NCI-H1930 (cell line): ENCODE measurements around the gene ZCCHC14.
A peak's percentile ranks its signal among the peaks of the same experiment; 100 is the strongest.
"Not testable (repeated sequence)": the region's sequence is repeated elsewhere in the genome, so short reads cannot be mapped to it uniquely, and the experiment has no call there.

Experiments
- DNase-seq, 2 experiments: peaks; one replicate each; lab custom pipeline; 2025; lab: John Stamatoyannopoulos, UW

Gene ZCCHC14

DNA sequence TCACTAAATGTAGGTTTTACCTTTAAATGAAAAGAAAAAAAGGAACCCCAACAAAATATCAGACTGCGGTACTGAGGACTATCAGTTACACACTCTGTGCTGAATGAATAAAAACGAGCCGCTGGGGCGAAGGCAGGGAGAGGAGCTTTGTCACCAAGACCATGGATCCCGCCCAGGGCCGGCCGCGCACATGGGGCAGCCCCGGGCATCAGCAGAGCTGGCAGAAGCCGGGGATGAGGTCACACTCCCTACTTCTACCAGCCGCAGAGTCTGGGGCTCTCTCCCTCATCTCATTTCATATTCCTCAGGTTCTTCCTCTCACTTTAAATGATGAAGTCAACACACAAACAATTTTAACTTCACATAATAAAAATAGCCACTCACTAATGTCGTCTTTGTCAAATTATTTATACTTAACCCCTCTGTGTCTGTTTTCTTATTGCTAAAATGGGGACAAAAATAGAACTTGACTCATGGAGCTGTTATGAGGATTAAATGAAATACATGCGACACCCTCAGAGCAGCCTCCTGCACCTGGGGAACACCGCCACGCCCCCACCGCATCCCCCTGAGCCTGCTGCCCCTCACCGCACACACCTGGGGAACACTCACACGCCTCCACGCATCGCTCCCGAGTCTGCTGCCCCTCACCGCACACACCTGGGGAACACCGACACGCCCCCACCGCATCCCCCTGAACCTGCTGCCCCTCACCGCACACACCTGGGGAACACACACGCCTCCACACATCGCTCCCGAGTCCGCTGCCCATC lies 15.4 kb downstream of the ZCCHC14 start:
- not testable (repeated sequence) for DNase-seq

DNA sequence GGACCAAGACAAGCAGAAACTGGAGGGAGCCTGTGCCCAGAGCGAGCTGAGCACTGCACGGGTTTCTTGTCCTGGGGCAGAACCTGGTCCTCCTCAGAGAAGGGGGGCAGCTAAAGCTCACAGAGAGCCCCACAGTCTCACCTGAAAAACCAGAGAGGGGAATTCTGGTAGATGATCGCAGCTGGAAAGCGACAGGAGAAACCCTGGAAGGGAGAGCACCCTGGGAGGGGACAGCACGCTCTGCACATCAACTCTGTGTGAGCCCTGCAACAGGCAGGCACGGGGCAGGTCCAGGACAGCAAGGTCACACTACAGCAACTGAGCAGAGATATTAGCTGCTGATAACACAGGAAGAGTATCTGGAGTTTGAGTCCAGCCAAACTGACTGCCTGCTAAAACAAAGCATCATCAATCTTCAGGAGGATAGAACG lies 18.2 kb downstream of the ZCCHC14 start:
- no peak for DNase-seq

DNA sequence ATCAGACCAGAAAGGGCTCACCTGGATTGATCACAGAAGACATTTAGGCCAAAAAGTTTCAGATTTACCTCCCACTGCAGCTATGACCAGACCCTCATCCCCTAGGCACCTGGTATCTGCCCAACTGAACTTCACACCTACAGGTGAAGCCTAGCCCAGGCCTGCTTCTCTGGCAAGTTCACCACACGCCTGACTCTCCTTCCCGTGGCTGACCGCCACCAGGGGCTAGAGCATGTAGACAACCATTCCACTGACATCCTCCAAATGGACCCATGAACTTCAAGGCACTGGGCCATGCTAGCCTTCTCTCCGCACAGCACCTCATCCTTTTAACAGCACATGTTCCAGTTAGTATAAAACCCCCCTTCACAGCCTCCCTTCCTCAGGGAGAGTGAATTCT lies 18.8 kb downstream of the ZCCHC14 start:
- no peak for DNase-seq

- DNase-seq, result no peak
These were observed 19.9 kb downstream of the ZCCHC14 start for GRCh38 chr16:87472935-87473334.

DNA sequence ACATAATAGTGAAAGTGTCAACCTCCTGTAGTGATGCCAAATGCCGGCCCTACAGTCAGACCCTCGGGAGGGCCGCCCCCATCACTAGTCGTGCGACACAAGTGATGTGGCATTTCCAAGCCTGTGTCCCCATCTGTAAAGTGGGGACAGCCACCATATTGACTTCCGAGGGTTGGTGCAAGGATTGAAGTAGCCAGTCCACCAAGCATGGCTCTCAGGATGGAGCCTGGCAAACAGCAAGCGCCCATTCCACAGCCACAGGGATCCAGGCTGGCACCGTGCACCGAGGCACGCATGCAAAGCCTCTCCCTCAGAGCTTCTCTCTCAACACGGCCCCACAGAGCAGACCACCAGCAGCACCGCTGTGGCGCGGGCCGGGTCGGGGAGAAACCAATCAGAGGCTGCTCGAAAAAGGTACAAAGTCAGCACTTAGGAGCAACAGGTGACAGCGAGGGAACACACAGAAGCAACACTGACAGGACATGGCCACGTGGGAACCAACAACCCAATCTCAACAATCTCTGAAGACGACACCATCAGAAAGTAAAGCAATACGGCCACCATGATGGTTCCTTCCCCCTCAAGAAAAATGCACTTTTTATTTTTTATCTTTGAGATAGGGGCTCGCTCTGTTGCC lies 20.6 kb downstream of the ZCCHC14 start:
- no peak for DNase-seq

DNA sequence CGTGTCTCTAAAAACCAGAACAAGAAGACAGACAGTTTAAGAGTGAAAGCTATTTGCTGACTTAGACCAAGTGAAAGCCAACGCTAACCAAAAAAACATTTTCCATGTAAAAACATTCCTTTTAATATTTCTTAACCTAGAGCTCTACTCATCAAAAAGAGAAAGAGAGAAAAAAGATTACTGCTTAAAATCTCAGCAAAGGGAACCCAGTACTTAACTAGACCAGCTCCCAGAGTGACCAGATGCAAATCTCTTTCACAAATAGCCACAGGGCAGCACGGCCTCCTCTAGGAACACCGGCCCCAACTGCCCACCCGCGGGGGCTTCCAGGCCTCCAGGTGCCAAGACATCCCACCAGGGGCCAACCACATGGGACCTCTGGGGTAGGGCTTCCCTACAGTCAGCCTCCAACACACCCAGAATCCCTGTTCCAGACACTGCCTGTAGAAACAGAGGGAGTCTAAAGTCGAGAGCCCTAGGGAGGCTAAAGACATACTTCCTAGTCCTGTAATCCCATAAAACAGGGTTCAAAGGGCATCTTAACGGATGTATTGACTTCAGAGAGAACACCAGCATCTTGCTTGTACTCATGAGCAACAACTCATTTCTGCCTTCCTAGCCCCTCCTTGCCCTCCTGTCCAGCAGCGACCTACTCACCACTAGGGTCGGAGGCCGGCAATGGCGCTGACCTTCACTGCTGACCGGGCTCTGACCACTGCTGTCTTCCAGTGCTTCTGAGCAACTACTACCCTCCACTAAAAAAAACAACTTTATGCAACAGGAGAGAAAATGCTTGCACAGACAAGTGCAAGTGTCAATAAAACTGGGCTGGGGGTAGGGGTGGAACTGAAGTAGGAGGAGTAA lies 21.3 kb downstream of the ZCCHC14 start:
- DNase-seq, result no peak

DNA sequence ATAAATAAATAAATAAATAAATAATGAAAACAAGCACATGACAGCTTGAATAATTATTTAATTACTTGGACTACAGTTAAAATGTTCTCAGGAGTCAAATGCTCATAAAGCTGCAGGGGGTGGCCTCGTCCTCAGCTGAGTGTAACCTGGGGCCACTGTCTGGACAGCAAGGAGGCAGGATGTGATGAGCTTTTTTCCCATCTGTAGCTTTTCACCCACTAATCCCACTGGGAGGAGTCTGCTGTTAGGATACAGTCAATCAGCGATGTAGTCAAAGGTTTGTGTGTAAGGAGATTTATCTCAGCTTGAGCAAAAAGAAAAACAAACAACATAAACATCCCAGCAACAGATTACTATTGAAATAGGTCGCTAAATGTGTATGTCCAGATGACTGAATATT lies 22.5 kb downstream of the ZCCHC14 start:
- DNase-seq, result no peak

- no peak for DNase-seq
These were observed 23.7 kb downstream of the ZCCHC14 start for GRCh38 chr16:87469169-87469568.

- DNase-seq, result no peak
These were observed 24.3 kb downstream of the ZCCHC14 start for GRCh38 chr16:87468550-87468949.

DNA sequence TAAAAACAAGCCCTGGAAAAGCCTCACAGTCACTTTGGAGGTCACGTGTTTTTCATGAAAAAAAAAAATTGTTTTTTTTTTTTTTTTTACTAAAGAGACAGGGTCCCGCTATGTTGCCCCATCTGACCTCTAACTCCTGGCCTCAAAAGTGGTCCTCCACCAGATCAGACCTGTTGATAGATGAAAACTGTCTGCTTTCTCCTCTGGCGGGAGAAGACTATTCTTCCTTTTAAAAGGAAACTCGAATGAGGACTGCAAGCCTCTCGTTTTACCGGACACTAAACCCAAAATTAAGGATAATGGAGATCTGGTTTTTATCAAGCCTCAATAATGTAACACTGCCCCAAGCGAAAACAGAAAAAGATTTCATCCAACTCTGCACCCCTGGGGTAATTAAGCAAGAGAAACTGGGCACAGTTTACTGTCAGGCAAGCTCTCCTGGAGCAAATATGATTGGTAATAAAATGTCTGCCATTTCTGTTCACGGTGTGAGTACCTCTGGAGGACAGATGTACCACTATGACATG lies 25.8 kb downstream of the ZCCHC14 start:
- no peak for DNase-seq

- no peak for DNase-seq
These were observed 26.9 kb downstream of the ZCCHC14 start for GRCh38 chr16:87465879-87466278.

DNA sequence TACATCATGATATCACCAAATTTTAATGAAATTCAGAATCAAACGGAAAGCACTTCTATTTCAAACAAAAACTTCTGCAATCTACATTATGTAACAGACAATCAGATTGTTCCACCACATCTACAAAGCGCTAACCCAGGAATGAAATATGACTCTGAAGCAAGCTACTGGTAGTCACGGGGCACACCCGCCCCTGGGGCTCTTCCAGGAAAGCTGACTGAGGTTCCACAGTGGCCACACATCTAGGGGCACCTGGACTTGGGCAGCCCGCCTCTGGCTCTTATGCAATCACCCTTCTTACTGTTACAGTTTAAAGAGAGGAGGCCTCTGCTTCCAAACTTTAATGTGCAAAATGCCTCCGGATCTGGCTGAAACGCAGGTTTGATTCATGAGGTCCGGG lies 27.5 kb downstream of the ZCCHC14 start:
- DNase-seq, result no peak

DNA sequence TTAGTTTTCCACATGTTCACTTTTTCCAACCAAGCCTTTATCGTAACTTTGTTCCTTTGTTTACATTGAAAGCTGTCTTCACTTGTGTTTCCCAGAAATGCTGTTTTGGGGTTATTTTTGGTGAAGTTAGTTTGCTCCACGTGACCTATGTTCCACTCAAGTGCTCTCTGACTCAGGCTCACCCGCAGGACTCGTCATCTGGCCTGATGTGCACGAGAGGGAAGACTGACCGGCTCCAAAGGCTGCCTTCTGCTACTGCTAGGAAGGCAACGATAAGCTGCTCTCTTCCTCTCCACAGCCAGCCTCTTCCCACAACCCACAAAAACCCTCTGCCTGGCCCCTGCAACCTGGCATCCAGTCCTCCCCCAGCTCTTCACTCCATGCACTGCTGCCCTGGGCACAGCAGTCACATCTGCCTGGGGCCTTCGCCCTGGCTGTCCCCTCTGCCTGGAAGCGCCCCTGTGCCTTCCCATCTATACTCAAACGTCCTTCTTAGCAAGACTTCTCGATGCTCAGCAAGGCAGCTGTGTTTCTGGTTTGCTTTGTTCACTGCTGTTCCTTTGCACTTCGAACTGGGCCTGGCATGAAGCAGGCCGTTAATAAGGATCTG lies 28.0 kb downstream of the ZCCHC14 start:
- no peak for DNase-seq

DNA sequence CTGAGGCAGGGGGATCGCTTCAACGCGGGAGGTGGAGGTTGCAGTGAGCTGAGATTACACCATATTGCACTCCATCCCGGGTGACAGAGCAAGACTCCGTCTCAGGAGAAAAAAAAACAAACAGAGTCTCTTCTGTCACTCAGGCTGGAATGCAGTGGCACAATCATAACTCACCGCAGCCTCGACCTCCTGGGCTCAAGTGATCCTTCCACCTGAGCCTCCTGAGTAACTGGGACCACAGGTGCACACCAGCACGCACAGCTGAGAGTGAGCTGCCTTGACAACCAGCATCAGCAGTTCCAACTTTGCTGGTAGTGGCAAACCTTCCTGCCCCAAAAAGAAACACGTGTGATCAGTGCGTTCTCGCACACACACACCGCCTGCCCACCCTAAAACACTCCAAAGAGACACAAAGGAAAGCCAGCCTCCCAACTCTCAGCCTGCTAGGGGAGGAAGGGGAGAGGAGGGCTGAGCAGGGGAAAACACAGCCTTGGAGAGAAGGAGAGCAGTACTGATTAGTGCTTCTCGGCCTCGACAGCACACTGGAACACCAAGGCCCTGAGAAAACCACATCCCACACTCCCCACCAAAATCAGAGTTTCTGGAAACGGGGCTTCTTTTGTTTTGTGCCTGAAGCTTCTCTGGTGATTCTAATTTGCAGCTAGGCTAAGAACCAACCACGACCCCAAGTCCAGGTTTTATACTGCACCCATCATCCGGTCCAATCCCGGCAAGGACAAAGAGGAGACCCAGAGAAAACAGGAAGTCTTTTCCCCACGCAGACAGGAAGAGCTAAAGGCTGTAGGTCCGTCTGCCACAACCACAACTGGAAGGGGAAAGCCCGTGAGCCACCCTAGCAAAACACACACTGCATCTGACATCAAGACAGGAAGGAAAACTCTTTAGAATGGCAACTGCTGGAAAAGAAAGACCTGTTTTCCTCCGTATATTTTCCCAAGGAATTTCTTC lies 28.8 kb downstream of the ZCCHC14 start:
- no peak for DNase-seq

DNA sequence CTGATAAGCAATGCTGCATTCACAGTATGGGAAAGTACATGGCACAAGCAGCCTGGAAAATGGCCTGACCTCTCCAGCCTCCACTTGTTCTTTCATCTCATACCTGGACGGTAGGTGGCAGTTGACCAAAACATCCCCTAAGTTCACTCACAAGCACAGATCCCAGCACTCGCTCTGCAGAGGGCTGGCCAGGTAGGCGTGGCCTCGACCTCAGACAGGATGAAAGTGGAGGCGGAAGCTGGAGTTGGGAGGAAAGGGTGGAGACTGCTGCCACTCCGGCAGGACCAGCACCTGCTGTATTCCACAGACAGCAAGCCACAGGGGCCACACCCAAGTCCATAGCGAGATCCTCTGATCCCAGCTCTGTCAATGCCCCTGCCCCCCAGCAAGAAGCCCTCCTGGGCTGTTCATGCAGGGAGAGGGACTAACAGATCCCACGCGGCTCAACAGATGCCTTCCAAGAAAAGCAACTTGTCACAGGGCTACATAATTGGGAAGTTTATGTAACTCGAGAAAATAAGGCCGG lies 31.3 kb downstream of the ZCCHC14 start:
- peak in 1 of 2 experiments; percentile 9 for DNase-seq

- DNase-seq, result no peak
These were observed 31.9 kb downstream of the ZCCHC14 start for GRCh38 chr16:87460936-87461335.

GRCh38 chr16:87459833-87460232 lies 33.0 kb downstream of the ZCCHC14 start:
- DNase-seq, result no peak

GRCh38 chr16:87459027-87459426 lies 33.8 kb downstream of the ZCCHC14 start:
- no peak for DNase-seq

DNA sequence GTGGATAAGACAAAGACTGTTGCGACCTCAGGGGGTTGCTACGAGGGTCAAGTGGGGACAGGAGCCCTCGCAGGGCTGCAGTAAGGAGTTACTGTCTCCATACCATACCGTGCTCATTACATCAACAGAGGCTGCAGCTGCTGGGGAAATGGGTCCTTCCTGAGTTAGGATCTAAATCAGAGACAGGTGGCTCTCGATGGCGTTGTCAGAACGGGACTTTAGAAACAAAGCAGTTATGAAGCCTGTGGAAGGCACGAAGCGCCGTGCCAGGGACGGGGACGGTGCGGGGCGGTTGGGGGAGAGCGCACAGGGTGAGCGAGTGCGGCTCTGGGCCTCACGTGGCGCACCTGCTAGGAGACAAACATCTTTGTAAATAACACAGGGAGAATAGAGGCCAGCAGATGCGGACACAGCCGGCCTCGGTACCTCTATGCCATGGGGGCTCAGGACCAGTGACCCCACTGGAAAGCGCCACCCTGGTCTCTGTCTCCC lies 34.4 kb downstream of the ZCCHC14 start:
- DNase-seq, result no peak

GRCh38 chr16:87457709-87458423 lies 35.0 kb downstream of the ZCCHC14 start:
- no peak for DNase-seq
